ENCODE measurements around the gene PHACTR1. TPM values are rescaled to one million over a fixed set of nuclear protein-coding genes. Genes with fewer than 3 reads are reported as not detected.

Gene PHACTR1
- total and polyA plus RNA-seq, 12 donors = 0.77 to 16.0 (median 3.5) TPM

DNA sequence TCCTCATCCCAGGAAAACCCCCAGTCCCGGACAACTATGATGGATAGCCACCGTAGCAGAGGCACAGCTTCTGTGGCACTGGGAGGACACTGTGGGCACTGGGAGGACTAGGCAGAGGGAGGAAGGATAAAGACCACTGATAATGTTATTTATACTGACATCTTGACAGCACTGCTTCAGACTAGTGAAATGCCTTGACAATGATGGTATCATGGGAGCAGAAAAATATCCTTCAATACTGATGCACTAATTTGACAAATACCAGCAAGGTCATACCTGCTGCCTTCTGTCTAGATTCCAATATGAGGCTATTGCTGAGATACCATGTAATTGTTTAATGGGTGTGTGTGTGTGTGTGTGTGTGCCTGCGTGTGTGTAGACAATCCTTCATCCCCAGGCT lies 148.6 kb downstream of the PHACTR1 start:
- Histone ChIP-seq H3K27ac (no peak overlapping the region), H3K27me3 (peaks cover 10% of the 10 kb centered on the region), H3K4me1 (replicated peaks in 1 of 2) (no peaks in the 10 kb centered on the region), H3K36me3 (replicated peaks in 1 of 2) (no peaks in the 10 kb centered on the region), H3K9me3 (replicated peaks in 1 of 3) (no peaks in the 10 kb centered on the region), H3K4me3 (no peak overlapping the region)
- DNase-seq = no peak
- intact Hi-C loops (cut with DNase I) = no loop called here
- 53 to 71% (median 61%) methylated on average over 3 of the region's 3 CpGs for WGBS, 4 donors
- TF ChIP-seq, protein P1, sequence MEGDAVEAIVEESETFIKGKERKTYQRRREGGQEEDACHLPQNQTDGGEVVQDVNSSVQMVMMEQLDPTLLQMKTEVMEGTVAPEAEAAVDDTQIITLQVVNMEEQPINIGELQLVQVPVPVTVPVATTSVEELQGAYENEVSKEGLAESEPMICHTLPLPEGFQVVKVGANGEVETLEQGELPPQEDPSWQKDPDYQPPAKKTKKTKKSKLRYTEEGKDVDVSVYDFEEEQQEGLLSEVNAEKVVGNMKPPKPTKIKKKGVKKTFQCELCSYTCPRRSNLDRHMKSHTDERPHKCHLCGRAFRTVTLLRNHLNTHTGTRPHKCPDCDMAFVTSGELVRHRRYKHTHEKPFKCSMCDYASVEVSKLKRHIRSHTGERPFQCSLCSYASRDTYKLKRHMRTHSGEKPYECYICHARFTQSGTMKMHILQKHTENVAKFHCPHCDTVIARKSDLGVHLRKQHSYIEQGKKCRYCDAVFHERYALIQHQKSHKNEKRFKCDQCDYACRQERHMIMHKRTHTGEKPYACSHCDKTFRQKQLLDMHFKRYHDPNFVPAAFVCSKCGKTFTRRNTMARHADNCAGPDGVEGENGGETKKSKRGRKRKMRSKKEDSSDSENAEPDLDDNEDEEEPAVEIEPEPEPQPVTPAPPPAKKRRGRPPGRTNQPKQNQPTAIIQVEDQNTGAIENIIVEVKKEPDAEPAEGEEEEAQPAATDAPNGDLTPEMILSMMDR (IDR thresholded peaks at IDR 0.05) = no peak
- no peak for TF ChIP-seq POLR2A (IDR thresholded peaks at IDR 0.05)

DNA sequence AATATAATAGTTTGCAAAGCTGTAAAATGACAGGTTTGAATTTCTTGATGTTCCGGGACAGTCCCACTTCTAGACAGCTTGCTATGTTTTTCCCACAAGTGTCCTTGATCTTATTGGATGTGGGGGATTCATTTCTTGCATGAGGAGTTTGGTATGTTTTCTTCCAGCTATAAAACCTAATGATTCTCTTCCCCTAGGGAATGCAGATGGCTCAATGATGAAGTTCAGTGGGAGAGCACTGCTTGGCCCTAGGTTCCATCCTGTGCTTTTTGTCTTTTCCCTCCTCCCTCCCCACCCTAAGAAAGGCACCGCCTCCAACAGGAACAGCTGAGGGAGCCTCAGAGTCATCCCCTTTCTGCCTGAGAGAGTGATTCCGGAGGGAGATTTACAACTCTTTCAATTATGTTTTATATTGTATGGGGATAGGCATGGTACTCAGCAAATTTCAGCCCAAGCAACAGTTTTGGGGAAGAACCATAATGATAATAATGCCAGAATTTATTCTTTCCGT lies 149.2 kb downstream of the PHACTR1 start:
- Histone ChIP-seq H3K36me3 (replicated peaks in 1 of 2) (no peaks in the 10 kb centered on the region), H3K4me3 (no peak overlapping the region), H3K4me1 (replicated peaks in 1 of 2) (no peaks in the 10 kb centered on the region), H3K27ac (no peak overlapping the region), H3K27me3 (peaks cover 11% of the 10 kb centered on the region), H3K9me3 (replicated peaks in 1 of 3) (no peaks in the 10 kb centered on the region)
- WGBS, 4 donors = 55 to 60% (median 56%) methylated on average over 4 of the region's 4 CpGs
- intact Hi-C loops (cut with DNase I) = no loop called here
- TF ChIP-seq, protein P1 (IDR thresholded peaks at IDR 0.05) = no peak
- TF ChIP-seq POLR2A (IDR thresholded peaks at IDR 0.05) = no peak
- DNase-seq = no peak

DNA sequence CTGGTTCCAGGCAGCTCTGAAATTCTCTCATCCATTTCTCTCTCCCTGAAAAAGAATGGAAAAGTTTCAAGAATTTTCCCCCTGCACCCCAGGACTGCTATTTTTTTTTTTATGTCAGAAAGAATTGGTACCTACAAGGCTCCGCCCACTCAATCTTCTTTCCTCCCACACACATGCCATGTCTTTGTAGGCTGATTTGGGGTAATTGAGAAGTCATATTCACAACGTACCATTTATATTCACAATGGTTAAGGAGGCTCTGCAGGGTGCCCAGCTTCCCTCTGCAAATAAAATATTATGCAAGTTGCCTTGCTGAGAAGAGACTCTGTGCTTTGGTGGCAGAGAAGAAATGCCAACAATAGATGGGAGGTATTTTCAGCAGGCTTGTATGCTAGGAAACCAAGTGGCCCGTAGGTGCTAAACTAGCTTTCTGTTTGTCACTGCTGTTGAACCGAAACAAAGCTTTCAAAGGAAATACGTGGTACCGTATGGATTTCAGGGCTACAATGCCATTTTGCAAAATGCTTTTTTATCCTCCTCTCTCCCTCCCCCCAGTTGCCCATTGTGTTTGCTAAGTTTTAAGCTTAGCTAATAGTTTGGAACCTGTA lies 150.0 kb downstream of the PHACTR1 start:
- Histone ChIP-seq H3K4me1 (replicated peaks in 1 of 2) (no peaks in the 10 kb centered on the region), H3K4me3 (no peak overlapping the region), H3K27ac (no peak overlapping the region), H3K9me3 (replicated peaks in 1 of 3) (no peaks in the 10 kb centered on the region), H3K36me3 (replicated peaks in 1 of 2) (no peaks in the 10 kb centered on the region), H3K27me3 (peaks cover 11% of the 10 kb centered on the region)
- TF ChIP-seq POLR2A (IDR thresholded peaks at IDR 0.05) = no peak
- TF ChIP-seq, protein P1 (IDR thresholded peaks at IDR 0.05) = no peak
- WGBS, 4 donors = 74 to 78% (median 75%) methylated on average over 6 of the region's 6 CpGs
- intact Hi-C loops (cut with DNase I) = no loop called here
- DNase-seq = no peak

DNA sequence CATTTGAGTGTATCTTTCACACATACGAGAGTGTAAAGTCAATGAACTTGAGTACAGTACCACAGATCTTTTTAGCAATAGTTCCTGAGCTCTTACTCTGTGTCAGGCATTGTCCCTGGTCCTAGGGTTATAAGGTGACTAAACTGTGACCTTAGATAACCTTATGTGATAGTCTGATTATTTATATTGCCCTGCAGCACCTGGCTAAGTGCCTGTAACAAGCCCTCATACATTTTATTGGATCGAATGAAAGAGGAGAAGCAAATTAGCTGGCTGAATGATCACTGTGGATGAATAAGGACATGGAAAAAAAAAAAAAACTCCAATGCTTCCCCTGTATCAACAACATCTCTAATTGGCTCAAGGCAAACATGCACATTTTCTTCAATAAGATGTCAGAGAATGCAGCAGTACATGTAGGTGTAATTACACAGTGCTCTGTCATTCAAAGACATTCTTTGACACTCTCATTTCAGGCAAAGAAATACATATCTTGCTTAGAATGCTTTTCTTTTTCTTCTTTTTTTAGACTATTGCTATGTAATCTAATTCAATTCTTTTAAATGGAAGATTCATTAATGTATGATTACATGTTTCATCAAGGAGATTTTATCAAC lies 153.4 kb downstream of the PHACTR1 start:
- Histone ChIP-seq H3K36me3 (replicated peaks in 1 of 2) (no peaks in the 10 kb centered on the region), H3K27ac (no peak overlapping the region), H3K4me3 (no peak overlapping the region), H3K27me3 (peaks cover 11% of the 10 kb centered on the region), H3K9me3 (replicated peaks in 1 of 3) (no peaks in the 10 kb centered on the region), H3K4me1 (replicated peaks in 1 of 2) (no peaks in the 10 kb centered on the region)
- TF ChIP-seq, protein P1 (IDR thresholded peaks at IDR 0.05) = no peak
- no peak for TF ChIP-seq POLR2A (IDR thresholded peaks at IDR 0.05)
- 50 to 59% (median 54%) methylated on average over 2 of the region's 2 CpGs for WGBS, 4 donors
- DNase-seq = no peak
- intact Hi-C loops (cut with DNase I) = no loop called here
